Progenitor cell of endocrine pancreas (in vitro differentiated cells): ENCODE data around the gene SYNE2. TPM values are rescaled to one million over a fixed set of nuclear protein-coding genes. Genes with fewer than 3 reads are reported as not detected.

Source experiments
- DNase-seq: peaks from one replicate; pipeline ENCODE4 v3.0.0; 2021; ENCODE audit warnings: low spot score; ENCODE audit not compliant: unreplicated experiment
- H3K27ac Mint-ChIP-seq: 2 replicates; pipeline ENCODE4 v1.8.0; 2021; ENCODE audit warnings: mild to moderate bottlenecking, moderate library complexity, mixed read lengths
- H3K27me3 Mint-ChIP-seq: 2 replicates; pipeline ENCODE4 v1.8.0; 2021; ENCODE audit warnings: mixed read lengths
- H3K36me3 Mint-ChIP-seq: 2 replicates; pipeline ENCODE4 v1.8.0; 2022; ENCODE audit warnings: mixed read lengths; ENCODE audit not compliant: insufficient read depth
- H3K4me1 Mint-ChIP-seq: 2 replicates; pipeline ENCODE4 v1.8.0; 2021; ENCODE audit warnings: low read depth, mixed read lengths
- H3K4me3 Mint-ChIP-seq: 2 replicates; pipeline ENCODE4 v1.8.0; 2021; ENCODE audit warnings: low read depth, mild to moderate bottlenecking, moderate library complexity, mixed read lengths
- H3K9me3 Mint-ChIP-seq: 2 replicates; pipeline ENCODE4 v1.8.0; 2021; ENCODE audit warnings: low read depth, mixed read lengths
- CTCF ChIP-seq: fragments of 200-600 bp; sonication (generic); IDR thresholded peaks from one replicate; pipeline ENCODE4 v1.5.0; 2021; ENCODE audit warnings: antibody characterized with exemption, mild to moderate bottlenecking; ENCODE audit not compliant: unreplicated experiment
- total RNA-seq: library from RNA; stranded (reverse); gene quantifications from 2 replicates; pipeline ENCODE4 v1.2.1, GENCODE V29; 2021

Gene SYNE2
- total RNA-seq, 1 donor from 2014 or later, result 108 TPM

DNA sequence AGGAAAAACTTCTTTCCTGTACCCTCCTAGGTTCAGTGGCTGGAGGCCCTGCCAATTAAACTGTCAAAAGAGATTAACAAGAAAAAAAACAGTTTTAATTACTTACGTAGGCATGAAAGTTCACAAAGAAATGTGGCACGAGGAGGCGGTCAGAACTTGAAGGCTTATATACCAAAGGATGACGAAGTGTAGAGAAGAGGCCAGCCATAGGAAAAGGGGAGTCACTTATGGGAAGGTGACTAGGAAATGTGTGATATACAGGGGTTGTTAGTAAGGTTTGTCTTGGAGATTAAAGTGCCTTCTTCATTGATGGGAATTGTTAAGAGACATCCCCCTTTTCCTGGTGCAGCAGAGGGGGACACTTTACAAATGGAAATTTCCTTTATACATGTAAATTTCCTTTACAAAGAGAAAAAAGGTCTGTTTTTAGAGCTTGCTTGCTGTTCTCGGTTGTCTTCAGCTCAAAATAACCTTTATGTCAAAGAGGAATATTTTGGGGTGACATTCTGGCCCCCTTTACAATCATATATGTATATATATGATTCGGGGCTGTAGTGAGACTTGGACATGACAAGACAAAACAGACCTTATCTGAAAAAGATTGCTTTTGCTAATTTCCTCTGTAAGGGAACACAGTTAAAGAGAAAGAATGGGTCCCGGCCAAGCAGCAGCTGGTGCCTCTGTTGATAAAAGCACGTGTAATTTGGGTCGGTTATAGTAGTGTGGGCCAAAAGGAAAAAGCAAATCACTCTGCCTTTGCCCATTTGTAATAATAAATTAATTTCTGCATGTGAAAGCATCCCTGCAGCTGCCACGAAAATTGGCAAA lies 38.6 kb downstream of the SYNE2 start:
- Mint-ChIP-seq H3K4me1 (peaks cover 22% of the 10 kb centered on the region), H3K36me3 (no peaks in the 10 kb centered on the region), H3K27me3 (no peaks in the 10 kb centered on the region), H3K4me3 (no peak overlapping the region), H3K27ac (no peak overlapping the region), H3K9me3 (no peaks in the 10 kb centered on the region)
- DNase-seq, result no peak
- TF ChIP-seq CTCF, result no peak

DNA sequence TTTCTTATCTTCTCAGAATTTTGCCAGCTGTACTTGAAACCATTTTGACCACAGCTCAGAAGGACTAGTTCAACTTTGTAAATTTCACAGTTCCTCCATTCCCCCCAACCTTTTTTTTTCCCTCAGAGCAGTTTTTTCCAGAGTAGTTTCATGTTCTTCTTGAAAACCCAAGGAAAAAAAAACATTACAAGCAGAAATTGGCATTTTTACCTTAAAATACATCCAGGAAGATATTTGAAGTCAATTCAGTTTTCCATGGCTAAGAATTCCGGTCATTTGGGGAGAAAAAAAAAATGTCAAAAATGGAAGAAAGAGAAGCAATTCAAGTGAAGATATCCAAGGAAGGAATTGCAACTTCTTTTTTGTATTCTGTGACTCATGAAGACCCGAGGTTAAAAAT lies 39.5 kb downstream of the SYNE2 start:
- Mint-ChIP-seq H3K9me3 (no peaks in the 10 kb centered on the region), H3K27me3 (no peaks in the 10 kb centered on the region), H3K4me1 (peaks cover 23% of the 10 kb centered on the region), H3K27ac (no peak overlapping the region), H3K36me3 (no peaks in the 10 kb centered on the region), H3K4me3 (no peak overlapping the region)
- TF ChIP-seq CTCF, result no peak
- no peak for DNase-seq

DNA sequence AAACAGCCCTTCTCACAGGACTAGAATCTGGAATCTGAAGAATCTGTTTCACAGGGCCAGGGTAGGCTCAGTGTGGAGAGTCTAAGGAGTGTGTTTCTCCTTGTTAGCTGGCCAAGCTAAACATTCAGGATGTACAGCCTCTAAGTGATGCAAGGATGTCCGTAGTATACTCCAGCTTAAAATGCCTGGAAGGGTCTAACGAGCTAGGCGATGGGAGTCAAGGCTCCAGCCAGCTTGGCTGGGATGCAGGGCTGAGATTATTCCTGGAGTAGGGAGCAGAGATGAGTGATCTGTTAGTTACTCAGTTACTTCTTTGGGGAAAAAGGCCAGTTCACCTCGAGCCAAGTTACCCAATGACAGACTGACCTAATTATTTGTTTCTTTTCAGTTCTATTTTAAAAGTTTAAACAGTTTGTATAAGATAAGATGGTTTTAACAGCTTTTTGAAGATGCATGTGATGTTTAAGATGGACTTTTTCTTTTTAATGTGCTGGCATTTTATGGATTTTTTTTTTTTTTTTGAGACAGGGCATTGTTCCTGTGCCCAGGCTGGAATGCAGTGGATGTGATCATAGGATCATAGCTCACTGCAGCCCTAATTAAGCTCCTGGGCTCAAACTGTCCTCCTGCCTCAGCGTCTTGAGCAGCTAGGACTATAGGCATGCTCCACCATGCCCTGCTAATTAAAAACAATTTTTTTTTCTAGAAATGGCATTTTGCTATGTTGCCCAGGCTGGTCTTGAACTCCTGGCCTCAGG lies 41.1 kb downstream of the SYNE2 start:
- no peak for TF ChIP-seq CTCF
- no peak overlapping the region for H3K4me3 Mint-ChIP-seq
- DNase-seq, result no peak
- H3K27me3 Mint-ChIP-seq, result no peaks in the 10 kb centered on the region
- H3K9me3 Mint-ChIP-seq, result no peaks in the 10 kb centered on the region
- H3K27ac Mint-ChIP-seq, result peak overlapping the region; percentile 84
- peaks cover 26% of the 10 kb centered on the region for H3K4me1 Mint-ChIP-seq
- H3K36me3 Mint-ChIP-seq, result peaks cover 1% of the 10 kb centered on the region

DNA sequence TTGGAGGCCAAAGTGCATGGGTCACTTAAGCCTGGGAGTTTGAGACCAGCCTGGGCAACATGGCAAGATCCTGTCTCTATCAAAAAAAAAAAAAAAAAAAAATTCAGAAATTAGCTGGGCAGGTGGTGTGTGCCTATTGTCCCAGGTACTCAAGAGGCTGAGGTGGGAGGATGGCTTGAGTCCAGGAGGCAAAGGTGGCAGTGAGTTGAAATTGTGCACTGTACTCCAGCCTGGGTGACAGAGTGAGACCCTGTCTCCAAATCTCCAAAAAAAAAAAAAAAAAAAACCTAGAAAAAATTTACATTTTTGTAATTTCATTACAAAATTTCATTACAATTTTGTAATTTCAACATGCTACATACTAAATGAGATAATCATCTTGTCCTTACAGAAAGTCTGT lies 42.7 kb downstream of the SYNE2 start:
- peaks cover 7% of the 10 kb centered on the region for H3K36me3 Mint-ChIP-seq
- H3K27me3 Mint-ChIP-seq, result no peaks in the 10 kb centered on the region
- DNase-seq, result no peak
- peaks cover 5% of the 10 kb centered on the region for H3K9me3 Mint-ChIP-seq
- peaks cover 22% of the 10 kb centered on the region for H3K4me1 Mint-ChIP-seq
- no peak for TF ChIP-seq CTCF
- no peak overlapping the region for H3K4me3 Mint-ChIP-seq
- no peak overlapping the region for H3K27ac Mint-ChIP-seq

GRCh38 chr14:63896278-63896720 lies 43.5 kb downstream of the SYNE2 start:
- no peaks in the 10 kb centered on the region for H3K27me3 Mint-ChIP-seq
- no peak for DNase-seq
- no peak overlapping the region for H3K4me3 Mint-ChIP-seq
- H3K4me1 Mint-ChIP-seq, result peaks cover 14% of the 10 kb centered on the region
- H3K27ac Mint-ChIP-seq, result peak overlapping the region; percentile 59
- H3K36me3 Mint-ChIP-seq, result peaks cover 12% of the 10 kb centered on the region
- peaks cover 5% of the 10 kb centered on the region for H3K9me3 Mint-ChIP-seq
- no peak for TF ChIP-seq CTCF
